ENCODE data around the gene SETBP1. TPM values are rescaled to one million over a fixed set of nuclear protein-coding genes. Genes with fewer than 3 reads are reported as not detected.

Gene SETBP1
- total RNA-seq, 1 experiment from 2014 or later: 14.0 TPM

DNA sequence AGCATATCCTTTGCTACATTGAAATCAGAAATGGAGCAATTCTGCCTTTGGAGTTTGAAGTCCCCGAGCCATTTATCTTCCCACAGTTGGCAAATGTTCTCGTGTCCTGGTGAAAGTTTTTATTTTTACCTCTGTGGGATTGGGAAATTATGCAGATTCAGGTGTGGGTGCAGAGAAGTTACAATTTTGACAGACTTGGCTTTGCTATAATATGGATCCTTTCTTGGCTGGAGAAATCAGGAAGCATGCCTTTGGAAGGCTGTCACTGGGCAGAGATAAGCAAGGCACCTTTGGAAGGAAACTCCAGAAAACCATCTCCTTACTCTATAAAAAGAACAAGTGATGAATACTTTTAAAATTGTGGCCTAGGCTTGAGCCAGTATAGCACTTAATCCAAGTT, 278.3 kb downstream of the SETBP1 start:
- ChIA-PET POLR2A (ENCODE audit: low non-redundant PET) (no interaction called here), CTCF (no interaction called here)
- H3K27ac ChIP-seq (ENCODE audit: low read depth, low read length, poor library complexity, severe bottlenecking): no peak overlapping the region
- no peaks in the 10 kb centered on the region for H3K9me3 ChIP-seq (ENCODE audit: low read depth, low read length, poor library complexity, severe bottlenecking)
- H3K4me3 ChIP-seq (ENCODE audit: low read depth, low read length, poor library complexity, severe bottlenecking): no peak overlapping the region
- H3K27me3 ChIP-seq (replicated peaks; ENCODE audit: insufficient read depth, low read depth, low read length, poor library complexity): no peaks in the 10 kb centered on the region
- H3K36me3 ChIP-seq (ENCODE audit: insufficient read depth, low read length, poor library complexity, severe bottlenecking): no peaks in the 10 kb centered on the region
- intact Hi-C loops (cut with micrococcal nuclease; ENCODE audit: unreplicated experiment): no loop called here
- H3K4me1 ChIP-seq (ENCODE audit: insufficient read depth, low read length, poor library complexity, severe bottlenecking): no peaks in the 10 kb centered on the region
- BruUV-seq (replicated peaks): no TSS peak
- TF ChIP-seq EZH2 (IDR thresholded peaks at IDR 0.05; ENCODE audit: borderline replicate concordance, low read depth, low read length, poor library complexity, severe bottlenecking): no peak
- no peak for TF ChIP-seq CTCF (conservative IDR thresholded peaks at IDR 0.05; ENCODE audit: low read depth, low read length)
- no peak for DNase-seq (ENCODE audit: low spot score)

GRCh38 chr18:44960580-44960979, 279.9 kb downstream of the SETBP1 start:
- no TSS peak for BruUV-seq (replicated peaks)
- no peak for DNase-seq (ENCODE audit: low spot score)
- ChIA-PET CTCF (no interaction called here), POLR2A (ENCODE audit: low non-redundant PET) (no interaction called here)
- TF ChIP-seq EZH2 (IDR thresholded peaks at IDR 0.05; ENCODE audit: borderline replicate concordance, low read depth, low read length, poor library complexity, severe bottlenecking) (no peak), CTCF (conservative IDR thresholded peaks at IDR 0.05; ENCODE audit: low read depth, low read length) (no peak)
- H3K27me3 ChIP-seq (replicated peaks; ENCODE audit: insufficient read depth, low read depth, low read length, poor library complexity): no peaks in the 10 kb centered on the region
- H3K4me1 ChIP-seq (ENCODE audit: insufficient read depth, low read length, poor library complexity, severe bottlenecking): no peaks in the 10 kb centered on the region
- H3K36me3 ChIP-seq (ENCODE audit: insufficient read depth, low read length, poor library complexity, severe bottlenecking): no peaks in the 10 kb centered on the region
- no peak overlapping the region for H3K4me3 ChIP-seq (ENCODE audit: low read depth, low read length, poor library complexity, severe bottlenecking)
- intact Hi-C loops (cut with micrococcal nuclease; ENCODE audit: unreplicated experiment): no loop called here
- H3K27ac ChIP-seq (ENCODE audit: low read depth, low read length, poor library complexity, severe bottlenecking): no peak overlapping the region
- H3K9me3 ChIP-seq (ENCODE audit: low read depth, low read length, poor library complexity, severe bottlenecking): no peaks in the 10 kb centered on the region

DNA sequence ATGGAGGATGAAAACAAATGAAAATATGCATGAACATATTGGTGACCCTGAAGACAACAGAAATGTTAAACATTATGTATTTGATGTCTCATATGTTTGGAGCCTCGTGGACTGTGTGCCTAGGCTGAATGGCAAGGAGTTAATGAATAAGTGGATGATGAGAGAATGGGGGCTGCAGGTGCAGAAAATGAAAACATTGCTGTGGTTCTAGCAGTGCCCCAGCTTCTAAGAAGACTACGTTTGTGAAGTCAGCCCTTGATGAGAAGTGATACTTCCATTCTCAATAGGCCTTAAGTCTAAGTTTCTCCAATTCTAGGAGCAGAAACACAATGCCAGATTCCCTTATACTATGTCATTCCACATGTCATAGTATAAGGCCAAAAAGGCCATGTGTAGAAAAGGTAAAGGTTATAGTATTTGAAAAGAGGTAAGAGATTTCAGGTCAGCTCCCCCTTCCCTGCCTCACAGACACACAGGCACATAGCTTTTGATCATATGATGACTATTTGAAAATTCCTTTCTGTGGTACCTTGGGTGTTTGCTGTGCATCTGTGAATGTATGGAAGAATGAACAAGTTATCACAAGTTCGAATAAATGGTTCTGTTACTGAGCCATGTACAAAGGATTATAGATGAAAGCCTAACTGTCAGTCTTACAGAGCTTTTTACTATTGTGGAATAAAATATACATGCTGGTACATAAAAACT, 280.8 kb downstream of the SETBP1 start:
- intact Hi-C loops (cut with micrococcal nuclease; ENCODE audit: unreplicated experiment): no loop called here
- TF ChIP-seq CTCF (conservative IDR thresholded peaks at IDR 0.05; ENCODE audit: low read depth, low read length): no peak
- TF ChIP-seq EZH2 (IDR thresholded peaks at IDR 0.05; ENCODE audit: borderline replicate concordance, low read depth, low read length, poor library complexity, severe bottlenecking): no peak
- no peaks in the 10 kb centered on the region for H3K4me1 ChIP-seq (ENCODE audit: insufficient read depth, low read length, poor library complexity, severe bottlenecking)
- no peaks in the 10 kb centered on the region for H3K9me3 ChIP-seq (ENCODE audit: low read depth, low read length, poor library complexity, severe bottlenecking)
- ChIA-PET POLR2A (ENCODE audit: low non-redundant PET) (no interaction called here), CTCF (no interaction called here)
- H3K36me3 ChIP-seq (ENCODE audit: insufficient read depth, low read length, poor library complexity, severe bottlenecking): no peaks in the 10 kb centered on the region
- no peak for DNase-seq (ENCODE audit: low spot score)
- no peak overlapping the region for H3K27ac ChIP-seq (ENCODE audit: low read depth, low read length, poor library complexity, severe bottlenecking)
- H3K27me3 ChIP-seq (replicated peaks; ENCODE audit: insufficient read depth, low read depth, low read length, poor library complexity): no peaks in the 10 kb centered on the region
- no peak overlapping the region for H3K4me3 ChIP-seq (ENCODE audit: low read depth, low read length, poor library complexity, severe bottlenecking)
- BruUV-seq (replicated peaks): no TSS peak
